Measurements from ENCODE around the gene TIE1. TPM values are rescaled to one million over a fixed set of nuclear protein-coding genes. Genes with fewer than 3 reads are reported as not detected.

TIE1 gene
- total and polyA plus RNA-seq, 2 experiments from 2014 or later, result 0.21 TPM; not detected in 1

- Histone ChIP-seq H3K4me3 (no peak overlapping the region), H4K20me1 (ENCODE audit: insufficient read depth) (no peaks in the 10 kb centered on the region), H3K79me2 (ENCODE audit: insufficient read depth) (no peaks in the 10 kb centered on the region), H2AFZ (no peak overlapping the region), H3K36me3 (ENCODE audit: low read depth) (no peaks in the 10 kb centered on the region), H3K9me3 (ENCODE audit: low read depth) (no peaks in the 10 kb centered on the region), H3K27me3 (replicated peaks; ENCODE audit: insufficient read depth) (peaks cover 9% of the 10 kb centered on the region), H3F3A (ENCODE audit: insufficient read depth) (no peaks in the 10 kb centered on the region), H3K4me2 (ENCODE audit: unreplicated experiment) (no peak overlapping the region), H3K9me2 (ENCODE audit: insufficient read depth) (no peaks in the 10 kb centered on the region), H3K27ac (no peak overlapping the region), H3K4me1 (ENCODE audit: insufficient read depth) (no peaks in the 10 kb centered on the region), H3K9ac (no peak overlapping the region)
- no peak for TF ChIP-seq EZH2 (IDR thresholded peaks at IDR 0.05; ENCODE audit: insufficient read depth, poor library complexity, severe bottlenecking)
- in situ Hi-C loops (cut with MboI), result no loop called here
- no peak for DNase-seq
- 79 to 84% methylated on average over 9 of the region's 9 CpGs for WGBS, 2 experiments (ENCODE audit: low coverage in 1 of 2, low lambda C conversion rate in 2 of 2, missing lambda C conversion rate in 2 of 2)
Measured at GRCh38 chr1:43288058-43288784, 12.6 kb upstream of the TIE1 start.

GRCh38 chr1:43288785-43289706 lies 11.7 kb upstream of the TIE1 start:
- TF ChIP-seq EZH2 (IDR thresholded peaks at IDR 0.05; ENCODE audit: insufficient read depth, poor library complexity, severe bottlenecking) (no peak), EZH2phosphoT487 (IDR thresholded peaks at IDR 0.05; ENCODE audit: insufficient read depth, low read depth) (no peak)
- H3K4me2 ChIP-seq (ENCODE audit: unreplicated experiment), result no peak overlapping the region
- no peaks in the 10 kb centered on the region for H3K4me1 ChIP-seq (ENCODE audit: insufficient read depth)
- no peaks in the 10 kb centered on the region for H3K9me2 ChIP-seq (ENCODE audit: insufficient read depth)
- peaks cover 9% of the 10 kb centered on the region for H3K27me3 ChIP-seq (replicated peaks; ENCODE audit: insufficient read depth)
- no peaks in the 10 kb centered on the region for H3K9me3 ChIP-seq (ENCODE audit: low read depth)
- no peak overlapping the region for H3K4me3 ChIP-seq
- H2AFZ ChIP-seq, result no peak overlapping the region
- no peak overlapping the region for H3K9ac ChIP-seq
- no peak for DNase-seq
- in situ Hi-C loops (cut with MboI), result no loop called here
- H4K20me1 ChIP-seq (ENCODE audit: insufficient read depth), result no peaks in the 10 kb centered on the region
- no peaks in the 10 kb centered on the region for H3K79me2 ChIP-seq (ENCODE audit: insufficient read depth)
- no peak overlapping the region for H3K27ac ChIP-seq
- WGBS, 2 experiments (ENCODE audit: low coverage in 1 of 2, low lambda C conversion rate in 2 of 2, missing lambda C conversion rate in 2 of 2), result 58 to 61% methylated on average over 12 of the region's 12 CpGs
- no peaks in the 10 kb centered on the region for H3F3A ChIP-seq (ENCODE audit: insufficient read depth)
- H3K36me3 ChIP-seq (ENCODE audit: low read depth), result no peaks in the 10 kb centered on the region

DNA sequence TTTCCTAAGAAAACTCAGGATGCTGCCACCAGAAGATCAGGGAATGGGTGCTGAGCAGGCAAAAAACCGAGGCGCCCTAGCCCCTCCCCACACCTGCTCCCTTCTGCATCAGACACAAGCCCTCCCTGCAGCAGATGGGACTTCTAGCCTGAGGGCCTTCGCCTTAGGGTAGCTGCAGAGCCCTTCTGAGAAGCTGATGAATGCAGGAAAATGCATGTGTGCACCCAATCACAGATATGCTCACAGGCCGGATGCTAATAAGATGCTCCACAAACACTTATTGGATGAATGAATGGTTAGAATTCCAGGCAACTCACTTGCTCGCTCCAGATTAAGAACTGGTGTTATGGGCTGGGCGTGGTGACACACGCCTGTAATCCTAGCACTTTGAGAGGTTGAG lies 8.6 kb upstream of the TIE1 start:
- H3K4me2 ChIP-seq (ENCODE audit: unreplicated experiment), result no peak overlapping the region
- H3K79me2 ChIP-seq (ENCODE audit: insufficient read depth), result no peaks in the 10 kb centered on the region
- in situ Hi-C loops (cut with MboI), result no loop called here
- peaks cover 9% of the 10 kb centered on the region for H3K27me3 ChIP-seq (replicated peaks; ENCODE audit: insufficient read depth)
- 50 to 55% methylated on average over 7 of the region's 7 CpGs for WGBS, 2 experiments (ENCODE audit: low coverage in 1 of 2, low lambda C conversion rate in 2 of 2, missing lambda C conversion rate in 2 of 2)
- H3K4me1 ChIP-seq (ENCODE audit: insufficient read depth), result no peaks in the 10 kb centered on the region
- H3K9ac ChIP-seq, result no peak overlapping the region
- DNase-seq, result no peak
- no peaks in the 10 kb centered on the region for H4K20me1 ChIP-seq (ENCODE audit: insufficient read depth)
- no peak overlapping the region for H3K27ac ChIP-seq
- H3K9me2 ChIP-seq (ENCODE audit: insufficient read depth), result no peaks in the 10 kb centered on the region
- no peak overlapping the region for H3K4me3 ChIP-seq
- no peak for TF ChIP-seq EZH2phosphoT487 (IDR thresholded peaks at IDR 0.05; ENCODE audit: insufficient read depth, low read depth)
- no peak for TF ChIP-seq EZH2 (IDR thresholded peaks at IDR 0.05; ENCODE audit: insufficient read depth, poor library complexity, severe bottlenecking)
- H3K36me3 ChIP-seq (ENCODE audit: low read depth), result no peaks in the 10 kb centered on the region
- H3F3A ChIP-seq (ENCODE audit: insufficient read depth), result no peaks in the 10 kb centered on the region
- H2AFZ ChIP-seq, result no peak overlapping the region
- no peaks in the 10 kb centered on the region for H3K9me3 ChIP-seq (ENCODE audit: low read depth)

DNA sequence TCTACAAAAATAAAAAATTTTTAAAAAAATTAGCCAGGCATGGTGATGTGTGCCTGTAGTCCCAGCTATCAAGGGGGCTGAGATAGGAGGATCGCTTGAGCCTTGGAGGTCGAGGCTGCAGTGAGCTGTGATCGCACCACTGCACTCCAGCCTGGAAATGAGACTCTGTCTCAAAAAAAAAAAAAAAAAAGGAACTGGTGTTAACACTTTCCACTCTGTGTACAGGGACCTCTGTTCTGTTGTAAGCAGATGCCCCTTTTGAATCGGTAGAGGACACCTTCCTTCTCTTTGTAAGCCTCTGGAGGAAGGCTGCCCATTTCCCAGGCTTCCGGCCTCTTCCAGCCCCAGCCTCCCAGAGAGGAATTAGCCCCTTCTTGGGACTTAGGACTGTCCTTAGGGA lies 8.1 kb upstream of the TIE1 start:
- no peak overlapping the region for H3K4me2 ChIP-seq (ENCODE audit: unreplicated experiment)
- TF ChIP-seq EZH2phosphoT487 (IDR thresholded peaks at IDR 0.05; ENCODE audit: insufficient read depth, low read depth), result no peak
- no peak for TF ChIP-seq EZH2 (IDR thresholded peaks at IDR 0.05; ENCODE audit: insufficient read depth, poor library complexity, severe bottlenecking)
- no peaks in the 10 kb centered on the region for H3K4me1 ChIP-seq (ENCODE audit: insufficient read depth)
- no peak overlapping the region for H3K27ac ChIP-seq
- no peaks in the 10 kb centered on the region for H3K9me3 ChIP-seq (ENCODE audit: low read depth)
- H3F3A ChIP-seq (ENCODE audit: insufficient read depth), result no peaks in the 10 kb centered on the region
- H3K9me2 ChIP-seq (ENCODE audit: insufficient read depth), result no peaks in the 10 kb centered on the region
- peaks cover 6% of the 10 kb centered on the region for H3K27me3 ChIP-seq (replicated peaks; ENCODE audit: insufficient read depth)
- H2AFZ ChIP-seq, result no peak overlapping the region
- H3K4me3 ChIP-seq, result no peak overlapping the region
- no peak for DNase-seq
- no peaks in the 10 kb centered on the region for H4K20me1 ChIP-seq (ENCODE audit: insufficient read depth)
- WGBS, 2 experiments (ENCODE audit: low coverage in 1 of 2, low lambda C conversion rate in 2 of 2, missing lambda C conversion rate in 2 of 2), result 77 to 78% methylated on average over 5 of the region's 5 CpGs
- in situ Hi-C loops (cut with MboI), result no loop called here
- H3K9ac ChIP-seq, result no peak overlapping the region
- H3K79me2 ChIP-seq (ENCODE audit: insufficient read depth), result no peaks in the 10 kb centered on the region
- H3K36me3 ChIP-seq (ENCODE audit: low read depth), result no peaks in the 10 kb centered on the region
